MM.1S (cell line): ENCODE results near the gene ADPRS.
A peak's percentile ranks its signal among the peaks of the same experiment; 100 is the strongest.

ENCODE experiments used
- DNase-seq: peaks from one replicate; pipeline ENCODE4 v3.0.0-alpha.2; 2015
- H2AFZ ChIP-seq: fragments of 300-600 bp; sonication (generic); 2 replicates; pipeline ENCODE4 v1.6.0; 2016; ENCODE audit warnings: antibody characterized with exemption, low read length
- H3F3A ChIP-seq: fragments of 300-600 bp; sonication (generic); 2 replicates; pipeline ENCODE4 v1.6.1; 2016; ENCODE audit warnings: mild to moderate bottlenecking, antibody characterized with exemption, low read length, moderate library complexity, mixed read lengths; ENCODE audit not compliant: insufficient read depth
- H3K27ac ChIP-seq: fragments of 300-600 bp; sonication (generic); 2 replicates; pipeline ENCODE4 v1.5.1; 2016; ENCODE audit warnings: mild to moderate bottlenecking, low read length
- H3K27me3 ChIP-seq: fragments of 300-600 bp; sonication (generic); replicated peaks from 2 replicates; pipeline ENCODE4 v1.6.0; 2016; ENCODE audit warnings: low read length; ENCODE audit not compliant: insufficient read depth
- H3K36me3 ChIP-seq: fragments of 300-600 bp; sonication (generic); replicated peaks from 2 replicates; pipeline ENCODE4 v1.6.1; 2016; ENCODE audit warnings: mild to moderate bottlenecking, low read length, mixed read lengths; ENCODE audit not compliant: insufficient read depth
- H3K4me1 ChIP-seq: fragments of 300-600 bp; sonication (generic); 2 replicates; pipeline ENCODE4 v1.6.1; 2016; ENCODE audit warnings: low read length, mixed read lengths
- H3K4me2 ChIP-seq: fragments of 300-600 bp; sonication (generic); 2 replicates; pipeline ENCODE4 v1.6.0; 2016; ENCODE audit warnings: low read depth, low read length
- H3K4me3 ChIP-seq: fragments of 300-600 bp; sonication (generic); 2 replicates; pipeline ENCODE4 v1.5.1; 2016; ENCODE audit warnings: low read length, mixed read lengths
- H3K79me2 ChIP-seq: fragments of 300-600 bp; sonication (generic); 2 replicates; pipeline ENCODE4 v1.6.1; 2016; ENCODE audit warnings: mixed run types, low read length, mixed read lengths
- H3K9ac ChIP-seq: fragments of 300-600 bp; sonication (generic); 2 replicates; pipeline ENCODE4 v1.6.1; 2016; ENCODE audit warnings: low read length, mixed read lengths
- H3K9me2 ChIP-seq: fragments of 300-600 bp; sonication (generic); replicated peaks from 2 replicates; pipeline ENCODE4 v1.6.1; 2016; ENCODE audit warnings: mild to moderate bottlenecking, low read length, mixed read lengths; ENCODE audit not compliant: insufficient read depth
- H3K9me3 ChIP-seq: fragments of 300-600 bp; sonication (generic); replicated peaks from 2 replicates; pipeline ENCODE4 v1.6.1; 2016; ENCODE audit warnings: mild to moderate bottlenecking, low read length, mixed read lengths; ENCODE audit not compliant: insufficient read depth
- H4K20me1 ChIP-seq: fragments of 300-600 bp; sonication (generic); 2 replicates; pipeline ENCODE4 v1.6.1; 2016; ENCODE audit warnings: mild to moderate bottlenecking, low read length, moderate library complexity, mixed read lengths; ENCODE audit not compliant: insufficient read depth
- CTCF ChIP-seq: fragments of 300-600 bp; sonication (generic); IDR thresholded peaks from 2 replicates; pipeline ENCODE4 v1.5.1; 2016; ENCODE audit warnings: antibody characterized with exemption, low read length, mixed read lengths
- EZH2 ChIP-seq: fragments of 300-600 bp; sonication (generic); optimal IDR thresholded peaks from 2 replicates; pipeline ENCODE3; 2017; ENCODE audit warnings: low read depth, mild to moderate bottlenecking, antibody characterized with exemption, low read length, mixed read lengths
- EZH2phosphoT487 ChIP-seq: fragments of 300-600 bp; sonication (generic); IDR thresholded peaks from 2 replicates; pipeline ENCODE4 v1.6.1; 2018; ENCODE audit warnings: antibody characterized with exemption, low read length

ADPRS gene

GRCh38 chr1:36086529-36087232 lies 2.0 kb upstream of the ADPRS start:
- Histone ChIP-seq H3K4me1 (0 out of 2 replicates have a peak, but pooled peaks cover 5% of the 10 kb centered on the region), H3K9me3 (no peaks in the 10 kb centered on the region), H3K9ac (no peak overlapping the region), H3K4me3 (no peak overlapping the region), H4K20me1 (no peaks in the 10 kb centered on the region), H2AFZ (no peak overlapping the region; the same call in 1 of the 2 replicates), H3K27me3 (no peaks in the 10 kb centered on the region), H3K4me2 (no peak overlapping the region), H3K27ac (no peak overlapping the region), H3F3A (no peaks in the 10 kb centered on the region), H3K79me2 (peaks cover 29% of the 10 kb centered on the region), H3K36me3 (no peaks in the 10 kb centered on the region), H3K9me2 (no peaks in the 10 kb centered on the region)
- TF ChIP-seq CTCF (no peak), EZH2 (no peak)
- no peak for DNase-seq

DNA sequence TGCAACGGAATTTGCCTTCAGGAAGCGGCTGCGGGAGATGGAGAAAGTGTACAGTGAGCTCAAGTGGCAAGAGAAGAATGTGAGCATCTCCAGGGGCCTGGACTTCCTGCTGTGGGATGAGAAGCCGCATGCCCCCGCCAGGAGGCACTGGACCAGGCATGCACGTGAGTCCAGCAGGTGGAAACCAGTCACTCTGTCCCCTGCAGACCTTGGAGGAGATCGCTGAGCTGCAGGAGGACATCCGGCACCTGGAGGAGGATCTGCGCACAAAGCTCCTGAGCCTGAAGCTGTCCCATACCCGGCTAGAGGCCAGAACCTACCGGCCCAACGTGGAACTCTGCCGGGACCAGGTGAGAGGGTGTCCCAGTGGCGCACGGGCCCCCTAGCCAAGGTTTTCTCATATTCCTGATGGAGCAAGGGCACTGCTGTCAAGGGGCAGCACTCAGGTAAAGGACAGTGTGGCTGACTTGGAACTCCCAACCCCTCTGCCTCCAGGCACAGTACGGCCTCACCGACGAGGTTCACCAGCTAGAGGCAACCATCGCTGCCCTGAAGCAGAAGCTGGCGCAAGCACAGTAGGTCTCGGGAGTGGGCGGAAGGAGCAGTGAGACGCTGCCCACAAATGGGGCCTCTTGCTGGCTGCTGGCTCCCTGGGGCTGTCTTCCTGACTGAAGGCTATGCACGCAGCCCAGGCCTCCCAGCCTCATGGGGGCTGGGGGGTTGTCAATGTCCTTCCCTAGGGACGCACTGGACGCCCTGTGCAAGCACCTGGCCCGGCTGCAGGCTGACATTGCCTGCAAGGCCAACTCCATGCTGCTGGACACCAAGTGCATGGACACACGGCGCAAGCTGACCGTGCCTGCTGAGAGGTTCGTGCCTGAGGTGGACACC lies 1.2 kb upstream of the ADPRS start:
- H3K36me3 ChIP-seq: no peaks in the 10 kb centered on the region
- DNase-seq: no peak
- no peak overlapping the region for H3K4me3 ChIP-seq
- H3K9ac ChIP-seq: no peak overlapping the region
- H4K20me1 ChIP-seq: no peaks in the 10 kb centered on the region
- no peak overlapping the region for H3K4me2 ChIP-seq
- peaks cover 32% of the 10 kb centered on the region for H3K79me2 ChIP-seq
- no peaks in the 10 kb centered on the region for H3F3A ChIP-seq
- no peak overlapping the region for H3K27ac ChIP-seq
- H3K9me3 ChIP-seq: no peaks in the 10 kb centered on the region
- H3K27me3 ChIP-seq: no peaks in the 10 kb centered on the region
- peak overlapping the region; percentile 100 for H2AFZ ChIP-seq
- 0 out of 2 replicates have a peak, but pooled peaks cover 5% of the 10 kb centered on the region for H3K4me1 ChIP-seq
- no peaks in the 10 kb centered on the region for H3K9me2 ChIP-seq
- no peak for TF ChIP-seq EZH2phosphoT487
- TF ChIP-seq EZH2: no peak
- 0 out of 2 replicates have a peak, but pooled peaks have one; percentile 4 for TF ChIP-seq CTCF

- H3K79me2 ChIP-seq: peaks cover 32% of the 10 kb centered on the region
- H3K36me3 ChIP-seq: no peaks in the 10 kb centered on the region
- H3K27ac ChIP-seq: no peak overlapping the region
- H3K9me2 ChIP-seq: no peaks in the 10 kb centered on the region
- peak overlapping the region; percentile 100 for H2AFZ ChIP-seq
- peak overlapping the region; percentile 100 for H3K4me2 ChIP-seq
- H3K9me3 ChIP-seq: no peaks in the 10 kb centered on the region
- H3K9ac ChIP-seq: peak overlapping the region; percentile 94
- no peaks in the 10 kb centered on the region for H3K27me3 ChIP-seq
- H4K20me1 ChIP-seq: no peaks in the 10 kb centered on the region
- H3F3A ChIP-seq: no peaks in the 10 kb centered on the region
- TF ChIP-seq EZH2phosphoT487: no peak
- no peak for TF ChIP-seq CTCF
- no peak for TF ChIP-seq EZH2
- 0 out of 2 replicates have a peak, but pooled peaks cover 5% of the 10 kb centered on the region for H3K4me1 ChIP-seq
- no peak for DNase-seq
- peak overlapping the region; percentile 100 for H3K4me3 ChIP-seq
Observed at GRCh38 chr1:36088265-36088576, 471 bp upstream of the ADPRS start.
